Subcutaneous abdominal adipose tissue (tissue), 5 donors: ENCODE measurements around the gene HMGCR.
A peak's percentile ranks its signal among the peaks of the same experiment; 100 is the strongest.

Experiments
- H3K27ac ChIP-seq: one replicate; pipeline ENCODE4 v1.7.0; 2013; ENCODE audit warnings: low read depth, mild to moderate bottlenecking, inconsistent platforms, low read length, moderate library complexity
- H3K27me3 ChIP-seq, 5 donors: one replicate each; pipeline ENCODE4 v1.7.0; 2013; ENCODE audit warnings: low read length in 5 of 5, inconsistent platforms in 1 of 5; ENCODE audit not compliant: control insufficient read depth in 5 of 5, insufficient read depth in 4 of 5
- H3K36me3 ChIP-seq, 5 donors: one replicate each; pipeline ENCODE4 v1.7.0; 2013; ENCODE audit warnings: low read length in 5 of 5; ENCODE audit not compliant: control insufficient read depth in 5 of 5, insufficient read depth in 5 of 5
- H3K4me1 ChIP-seq, 5 donors: one replicate each; pipeline ENCODE4 v1.7.0; 2013; ENCODE audit warnings: low read length in 5 of 5, mild to moderate bottlenecking in 3 of 5, moderate library complexity in 1 of 5; ENCODE audit not compliant: control insufficient read depth in 5 of 5, insufficient read depth in 5 of 5
- H3K4me3 ChIP-seq, 5 donors: one replicate each; pipeline ENCODE4 v1.7.0; 2013; ENCODE audit warnings: low read length in 5 of 5, low read depth in 1 of 5
- H3K9ac ChIP-seq, 5 donors: one replicate each; pipeline ENCODE4 v1.7.0; 2013; ENCODE audit warnings: low read length in 5 of 5, mild to moderate bottlenecking in 4 of 5, moderate library complexity in 3 of 5
- H3K9me3 ChIP-seq, 5 donors: one replicate each; pipeline ENCODE4 v1.7.0; 2013; ENCODE audit warnings: low read length in 5 of 5; ENCODE audit not compliant: control insufficient read depth in 5 of 5
- donor health status: healthy.
- donor health status: healthy.
- donor health status: healthy.
- donor health status: healthy.
- donor health status: healthy.

Gene HMGCR

DNA sequence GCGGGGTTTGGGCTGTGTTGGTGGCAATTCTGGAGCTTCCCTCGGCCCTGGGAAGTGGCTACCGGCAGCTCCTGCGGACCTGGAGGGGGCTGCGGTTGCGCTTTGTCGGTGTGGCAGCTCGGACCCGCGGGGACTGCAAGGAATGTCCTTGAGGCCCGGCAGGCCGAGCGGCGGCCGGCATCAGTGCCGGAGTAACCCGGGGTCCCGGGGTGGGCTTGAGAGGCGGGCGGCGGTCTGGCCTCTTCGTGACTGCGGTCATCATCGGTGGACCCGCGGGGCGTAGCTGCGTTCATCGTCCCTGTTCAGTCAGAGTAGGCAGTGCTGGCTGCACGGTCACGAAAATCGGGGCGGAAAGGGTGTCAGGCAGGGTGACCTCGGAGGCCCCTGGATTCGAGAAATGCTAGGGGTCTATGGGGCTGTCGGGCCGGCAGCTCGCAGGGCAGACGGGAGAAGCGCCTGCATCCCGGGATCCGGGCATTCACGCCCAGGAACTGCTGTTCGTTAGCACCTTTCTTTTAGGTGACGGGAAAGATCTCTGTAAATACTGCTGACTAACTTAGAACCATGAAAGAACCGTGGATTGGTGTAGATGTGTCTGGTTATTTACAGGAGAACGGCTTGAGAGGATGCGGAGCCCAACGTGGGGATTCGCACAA lies 474 bp downstream of the HMGCR start:
- H3K9ac ChIP-seq = peak overlapping the region in 4 of 5 donors; percentile 75 to 89 (median 83)
- peaks cover 1 to 24% (median 18%) of the 10 kb centered on the region in 5 donors for H3K4me1 ChIP-seq
- peak overlapping the region; percentile 55 to 90 (median 79) for H3K4me3 ChIP-seq
- no peaks in the 10 kb centered on the region for H3K9me3 ChIP-seq
- H3K36me3 ChIP-seq = no peaks in the 10 kb centered on the region
- H3K27me3 ChIP-seq = no peaks in the 10 kb centered on the region
- H3K27ac ChIP-seq = peak overlapping the region; percentile 58

DNA sequence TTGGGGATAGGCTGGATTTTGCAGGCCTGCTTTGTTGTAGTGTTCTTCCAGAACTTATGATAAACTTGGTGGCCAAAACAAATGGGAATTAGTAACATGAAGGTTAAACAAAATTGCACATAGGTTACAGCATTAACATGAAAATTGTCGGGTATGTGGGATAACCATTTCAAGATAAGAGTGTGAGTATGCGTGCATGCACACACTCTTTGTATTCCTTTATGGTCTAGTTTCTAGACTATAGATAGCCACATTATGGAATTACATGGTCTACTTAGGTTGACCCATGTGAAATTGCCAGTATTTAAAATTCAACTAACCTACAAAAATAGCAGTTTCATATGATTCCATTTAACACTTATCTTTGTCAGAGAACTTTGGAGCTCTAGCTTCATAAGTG lies 1.4 kb downstream of the HMGCR start:
- Histone ChIP-seq H3K4me3 (peak overlapping the region in 1 of 5 donors; percentile 90), H3K27ac (no peak overlapping the region), H3K9ac (peak overlapping the region in 4 of 5 donors; percentile 75 to 89 (median 83)), H3K9me3 (no peaks in the 10 kb centered on the region), H3K27me3 (no peaks in the 10 kb centered on the region), H3K36me3 (no peaks in the 10 kb centered on the region), H3K4me1 (peaks cover 1 to 24% (median 18%) of the 10 kb centered on the region in 5 donors)

DNA sequence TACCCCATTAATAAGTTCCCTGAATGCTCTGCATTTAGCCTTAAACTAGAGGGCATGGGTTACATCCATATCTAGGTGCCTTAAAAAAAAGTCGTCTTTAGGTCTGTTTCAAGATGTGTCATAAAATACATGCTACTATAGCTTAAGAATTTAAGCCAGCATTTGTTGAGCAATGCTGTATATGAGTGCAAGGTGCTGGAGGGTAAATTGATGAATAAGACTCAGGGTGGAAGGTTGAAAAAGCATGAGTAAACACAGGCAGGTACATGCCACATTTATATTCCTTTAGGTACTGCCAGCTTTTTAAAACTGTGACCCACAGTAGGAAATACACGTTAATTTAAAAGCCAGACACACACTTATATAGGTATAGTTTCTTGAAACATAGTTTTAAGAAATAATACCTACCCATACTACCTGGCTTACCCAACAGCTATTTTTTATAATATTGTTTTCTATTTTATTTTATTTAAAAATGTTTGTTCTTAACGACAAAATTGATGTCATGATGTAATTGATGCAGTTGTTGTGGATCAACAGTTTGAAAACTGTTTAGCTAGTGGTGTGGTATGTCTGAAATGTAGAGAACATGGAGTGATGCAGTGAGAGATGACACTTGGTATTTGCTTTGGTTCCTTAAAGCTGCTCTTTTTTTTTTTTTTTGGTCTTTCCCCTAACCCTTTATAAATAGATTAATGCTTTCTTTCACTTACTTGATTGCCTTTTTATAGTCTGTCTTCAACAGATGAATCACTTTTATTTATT lies 3.9 kb downstream of the HMGCR start:
- Histone ChIP-seq H3K36me3 (peaks cover 0 to 14% (median 8%) of the 10 kb centered on the region in 5 donors), H3K4me3 (no peak overlapping the region), H3K9ac (no peak overlapping the region), H3K4me1 (peaks cover 1 to 23% (median 18%) of the 10 kb centered on the region in 5 donors), H3K27me3 (no peaks in the 10 kb centered on the region), H3K9me3 (no peaks in the 10 kb centered on the region), H3K27ac (no peak overlapping the region)

DNA sequence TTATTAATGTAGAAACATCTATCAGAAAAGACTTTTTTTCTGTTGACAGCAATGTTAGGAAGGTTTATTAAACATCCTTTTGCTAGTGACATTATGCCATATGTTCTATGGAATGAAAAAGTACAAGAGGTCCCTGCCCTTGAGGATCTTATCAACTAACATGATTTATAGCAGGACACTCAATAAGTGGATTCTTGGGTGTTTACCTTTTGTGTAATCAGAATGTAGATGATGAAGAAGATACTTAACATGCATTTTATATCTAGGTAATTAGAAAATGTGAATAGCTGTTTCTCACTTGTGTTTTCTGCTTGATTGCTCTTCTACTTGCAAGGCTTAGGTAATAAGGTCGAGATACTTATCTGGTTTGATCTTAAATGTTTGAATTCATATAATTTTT lies 4.9 kb downstream of the HMGCR start:
- Histone ChIP-seq H3K4me3 (no peak overlapping the region), H3K9ac (no peak overlapping the region), H3K27me3 (no peaks in the 10 kb centered on the region), H3K27ac (no peak overlapping the region), H3K9me3 (no peaks in the 10 kb centered on the region), H3K36me3 (peaks cover 0 to 23% (median 12%) of the 10 kb centered on the region in 5 donors), H3K4me1 (peaks cover 0 to 15% (median 11%) of the 10 kb centered on the region in 5 donors)

DNA sequence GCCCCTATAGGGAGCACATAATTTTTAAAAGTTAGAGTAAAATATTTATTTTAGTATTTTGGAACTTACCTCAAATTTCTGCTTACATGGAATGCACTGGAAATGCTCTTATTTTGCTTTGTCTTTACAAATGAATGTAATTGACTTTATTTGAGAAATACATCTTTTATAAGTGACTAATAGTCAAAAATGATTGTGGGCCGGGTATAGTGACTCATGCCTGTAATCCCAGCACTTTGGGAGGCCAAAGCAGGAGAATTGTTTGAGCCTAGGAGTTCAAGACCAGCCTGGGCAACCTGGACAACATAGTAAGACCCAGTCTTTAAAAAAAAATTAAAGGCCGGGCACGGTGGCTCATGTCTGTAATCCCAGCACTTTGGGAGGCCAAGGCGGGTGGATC lies 5.8 kb downstream of the HMGCR start:
- no peak overlapping the region for H3K27ac ChIP-seq
- H3K9ac ChIP-seq = no peak overlapping the region
- H3K27me3 ChIP-seq = no peaks in the 10 kb centered on the region
- H3K9me3 ChIP-seq = no peaks in the 10 kb centered on the region
- H3K4me3 ChIP-seq = no peak overlapping the region
- H3K4me1 ChIP-seq = peaks cover 0 to 10% (median 8%) of the 10 kb centered on the region in 5 donors
- peaks cover 0 to 32% (median 16%) of the 10 kb centered on the region in 5 donors for H3K36me3 ChIP-seq

DNA sequence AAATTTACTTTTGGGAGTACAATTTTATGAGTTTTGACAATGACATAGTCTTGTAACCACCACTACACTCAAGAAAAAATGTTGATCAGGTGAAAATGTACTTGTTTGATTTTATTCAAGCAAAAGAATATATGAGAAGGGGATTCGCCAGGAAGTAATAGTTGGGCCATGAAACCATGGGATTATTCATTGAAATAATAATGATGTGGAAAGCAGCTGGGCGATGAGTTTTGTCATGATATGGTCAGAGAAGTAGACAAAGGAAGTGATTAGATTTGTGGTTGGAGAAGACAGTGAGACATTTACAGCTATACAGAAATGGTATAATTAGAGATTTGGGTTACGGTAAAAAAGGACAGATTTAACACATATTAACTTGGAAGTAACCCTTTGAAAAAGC lies 11.2 kb downstream of the HMGCR start:
- H3K9ac ChIP-seq = no peak overlapping the region
- H3K9me3 ChIP-seq = no peaks in the 10 kb centered on the region
- H3K4me3 ChIP-seq = no peak overlapping the region
- H3K27me3 ChIP-seq = no peaks in the 10 kb centered on the region
- peaks cover 32 to 71% (median 50%) of the 10 kb centered on the region in 5 donors for H3K36me3 ChIP-seq
- H3K4me1 ChIP-seq = no peaks in the 10 kb centered on the region
- no peak overlapping the region for H3K27ac ChIP-seq

DNA sequence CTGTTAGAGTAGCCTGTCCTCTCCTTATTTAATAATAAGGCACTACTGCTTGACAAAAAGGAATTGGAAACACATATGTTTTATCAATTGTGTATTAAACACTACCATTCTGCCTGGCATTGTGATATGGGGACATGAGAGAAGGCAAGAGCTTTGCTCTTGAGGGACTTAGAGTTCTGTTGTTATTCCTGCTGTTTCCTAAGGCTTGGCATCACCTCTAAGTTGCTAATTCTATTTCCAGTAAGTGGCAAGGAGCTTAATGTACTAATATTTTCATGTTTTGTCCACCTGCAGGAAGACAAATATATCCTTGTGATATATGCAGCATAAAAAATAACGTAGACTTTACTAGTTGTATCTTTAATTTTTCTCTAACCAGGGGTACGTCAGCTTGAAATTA lies 12.6 kb downstream of the HMGCR start:
- no peaks in the 10 kb centered on the region for H3K9me3 ChIP-seq
- no peaks in the 10 kb centered on the region for H3K4me1 ChIP-seq
- peaks cover 36 to 68% (median 51%) of the 10 kb centered on the region in 5 donors for H3K36me3 ChIP-seq
- H3K27ac ChIP-seq = no peak overlapping the region
- no peaks in the 10 kb centered on the region for H3K27me3 ChIP-seq
- no peak overlapping the region for H3K9ac ChIP-seq
- H3K4me3 ChIP-seq = no peak overlapping the region

DNA sequence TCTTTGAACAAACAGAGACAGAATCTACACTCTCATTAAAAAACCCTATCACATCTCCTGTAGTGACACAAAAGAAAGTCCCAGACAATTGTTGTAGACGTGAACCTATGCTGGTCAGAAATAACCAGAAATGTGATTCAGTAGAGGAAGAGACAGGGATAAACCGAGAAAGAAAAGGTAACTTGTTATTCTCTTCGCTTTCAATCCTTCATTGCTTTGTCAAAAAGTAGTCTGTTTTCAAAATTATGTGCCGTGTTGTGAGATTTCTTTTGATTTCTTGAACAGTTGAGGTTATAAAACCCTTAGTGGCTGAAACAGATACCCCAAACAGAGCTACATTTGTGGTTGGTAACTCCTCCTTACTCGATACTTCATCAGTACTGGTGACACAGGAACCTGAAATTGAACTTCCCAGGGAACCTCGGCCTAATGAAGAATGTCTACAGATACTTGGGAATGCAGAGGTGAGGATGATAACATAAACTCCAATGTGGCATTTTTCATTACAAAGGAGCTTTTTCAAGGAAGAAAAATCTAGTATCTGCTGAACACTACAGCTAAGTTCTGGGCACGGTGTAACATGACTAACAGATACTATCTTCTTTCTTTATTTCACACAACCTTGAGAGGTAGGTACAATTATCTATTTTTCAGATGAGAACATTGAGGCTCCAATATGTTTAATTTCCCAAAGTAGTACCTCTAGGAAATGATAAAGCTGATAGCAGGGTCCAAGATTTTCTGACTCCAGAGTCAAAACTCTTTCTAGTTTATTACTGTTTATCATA lies 14.3 kb downstream of the HMGCR start:
- no peak overlapping the region for H3K9ac ChIP-seq
- no peak overlapping the region for H3K4me3 ChIP-seq
- peaks cover 42 to 71% (median 52%) of the 10 kb centered on the region in 5 donors for H3K36me3 ChIP-seq
- no peak overlapping the region for H3K27ac ChIP-seq
- no peaks in the 10 kb centered on the region for H3K4me1 ChIP-seq
- no peaks in the 10 kb centered on the region for H3K27me3 ChIP-seq
- H3K9me3 ChIP-seq = no peaks in the 10 kb centered on the region

DNA sequence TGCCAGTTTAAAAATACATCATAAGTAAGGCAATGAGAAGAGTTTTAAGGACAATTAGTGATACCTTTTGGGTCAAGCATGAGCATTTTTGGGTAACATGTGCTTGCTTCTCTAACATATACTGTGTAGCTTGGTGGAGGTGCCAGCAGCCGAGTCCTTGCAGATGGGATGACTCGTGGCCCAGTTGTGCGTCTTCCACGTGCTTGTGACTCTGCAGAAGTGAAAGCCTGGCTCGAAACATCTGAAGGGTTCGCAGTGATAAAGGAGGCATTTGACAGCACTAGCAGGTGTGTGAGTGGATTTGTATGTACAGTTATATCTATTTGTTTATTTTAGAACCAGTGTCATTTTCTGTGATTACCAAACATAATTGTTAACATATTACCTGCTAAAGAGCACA lies 18.2 kb downstream of the HMGCR start:
- no peak overlapping the region for H3K9ac ChIP-seq
- no peak overlapping the region for H3K27ac ChIP-seq
- H3K4me3 ChIP-seq = no peak overlapping the region
- H3K9me3 ChIP-seq = no peaks in the 10 kb centered on the region
- peaks cover 60 to 81% (median 72%) of the 10 kb centered on the region in 5 donors for H3K36me3 ChIP-seq
- H3K4me1 ChIP-seq = no peaks in the 10 kb centered on the region
- H3K27me3 ChIP-seq = no peaks in the 10 kb centered on the region

DNA sequence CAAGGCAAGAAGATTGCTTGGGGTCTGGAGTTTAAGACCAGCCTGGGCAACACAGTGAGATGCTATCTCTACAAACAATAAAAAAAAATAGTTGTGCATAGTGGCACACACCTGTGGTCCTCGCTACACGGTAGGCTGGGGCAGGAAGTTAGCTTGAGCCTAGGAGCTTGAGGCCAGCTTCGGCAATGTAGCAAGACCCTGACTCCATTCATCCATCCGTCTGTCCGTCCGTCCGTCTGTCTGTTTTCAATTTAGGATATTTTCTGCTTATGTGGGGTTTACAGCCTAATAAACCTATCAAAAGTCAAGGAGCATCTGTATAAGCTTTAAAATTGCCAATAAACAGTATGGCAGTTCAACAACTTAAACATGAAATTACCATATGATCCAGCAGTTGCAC lies 19.7 kb downstream of the HMGCR start:
- Histone ChIP-seq H3K27me3 (no peaks in the 10 kb centered on the region), H3K9ac (no peak overlapping the region), H3K36me3 (peaks cover 51 to 79% (median 66%) of the 10 kb centered on the region in 5 donors), H3K4me1 (no peaks in the 10 kb centered on the region), H3K9me3 (no peaks in the 10 kb centered on the region), H3K4me3 (no peak overlapping the region), H3K27ac (no peak overlapping the region)
